MCF 10A (cell line): ENCODE measurements around the gene MYO5A. TPM values are rescaled to one million over a fixed set of nuclear protein-coding genes. Genes with fewer than 3 reads are reported as not detected.

Experiments used
- BruUV-seq: library from RNA; stranded (reverse); fragments of 400-500 nt; replicated peaks from 2 replicates; lab custom pipeline; 2021; lab: Mats Ljungman, UMichigan
- CTCF ChIA-PET: fragments of 300-600 bp; sonication (Branson Sonifier 250); formaldehyde crosslinking; extraction: SDS; loops from one replicate; lab custom pipeline; 2021; ENCODE audit warnings: antibody characterized with exemption, inconsistent platforms; lab: Yijun Ruan, JAX
- POLR2A ChIA-PET: fragments of 300-600, 350-650 bp; sonication (Branson Sonifier 250); formaldehyde crosslinking; extraction: SDS; loops from one replicate; lab custom pipeline; 2020; ENCODE audit warnings: antibody characterized with exemption, inconsistent platforms; lab: Yijun Ruan, JAX
- DNase-seq: peaks from one replicate; pipeline ENCODE4 v3.0.0-alpha.2; 2018; ENCODE audit not compliant: unreplicated experiment
- H3K27ac Mint-ChIP-seq: one replicate; pipeline ENCODE4 v1.8.0; 2022; ENCODE audit warnings: mild to moderate bottlenecking, low read depth, mixed read lengths; ENCODE audit not compliant: unreplicated experiment
- H3K27me3 Mint-ChIP-seq: one replicate; pipeline ENCODE4 v1.8.0; 2022; ENCODE audit warnings: mixed read lengths; ENCODE audit not compliant: insufficient read depth, unreplicated experiment
- H3K36me3 Mint-ChIP-seq: one replicate; pipeline ENCODE4 v1.8.0; 2022; ENCODE audit warnings: mild to moderate bottlenecking, moderate library complexity, mixed read lengths; ENCODE audit not compliant: insufficient read depth, unreplicated experiment
- H3K4me1 Mint-ChIP-seq: one replicate; pipeline ENCODE4 v1.8.0; 2022; ENCODE audit warnings: mixed read lengths; ENCODE audit not compliant: insufficient read depth, unreplicated experiment
- H3K4me3 Mint-ChIP-seq: one replicate; pipeline ENCODE4 v1.8.0; 2022; ENCODE audit warnings: mild to moderate bottlenecking, moderate library complexity, mixed read lengths; ENCODE audit not compliant: unreplicated experiment
- H3K9me3 Mint-ChIP-seq: one replicate; pipeline ENCODE4 v1.8.0; 2022; ENCODE audit warnings: mixed read lengths; ENCODE audit not compliant: unreplicated experiment
- CTCF ChIP-seq: fragments of 200-600 bp; IDR thresholded peaks from one replicate; pipeline ENCODE4 v1.8.0; 2022; ENCODE audit warnings: antibody characterized with exemption, mild to moderate bottlenecking; ENCODE audit not compliant: unreplicated experiment
- intact Hi-C: fragments of 100-400 bp; cut with micrococcal nuclease; formaldehyde crosslinking; loops from 2 replicates; pipeline ENCODE4 v1.14.1; 2022
- total RNA-seq: library from RNA; stranded (reverse); gene quantifications from 2 replicates; pipeline ENCODE4 v1.2.3, GENCODE V29; 2022

Gene MYO5A
- total RNA-seq, 1 experiment from 2014 or later = 28.9 TPM

- Mint-ChIP-seq H3K36me3 (peaks cover 20% of the 10 kb centered on the region), H3K9me3 (no peaks in the 10 kb centered on the region), H3K4me1 (peaks cover 25% of the 10 kb centered on the region), H3K27me3 (no peaks in the 10 kb centered on the region), H3K4me3 (peak overlapping the region; percentile 4), H3K27ac (peak overlapping the region; percentile 90)
- peak; percentile 95 for DNase-seq
- ChIA-PET CTCF (interaction anchor here (0.6 to 1.6 kb wide), 7 partner anchors 9 to 1648 kb away, joined by 3 to 5 read pairs (median 3); no protein-coding TSS in a partner anchor), POLR2A (interaction anchor here (0.8 to 2.0 kb wide), 14 partner anchors 9 to 449 kb away, joined by 3 to 12 read pairs (median 4); partner anchors contain the start of gene MYO5C)
- intact Hi-C loops = no loop called here
- BruUV-seq = no TSS peak
- TF ChIP-seq CTCF = peak; percentile 12
These were observed 267.0 kb downstream of the MYO5A start for GRCh38 chr15:52261498-52262242.

- BruUV-seq = no TSS peak
- Mint-ChIP-seq H3K4me1 (peaks cover 29% of the 10 kb centered on the region), H3K27me3 (no peaks in the 10 kb centered on the region), H3K9me3 (no peaks in the 10 kb centered on the region), H3K27ac (peak overlapping the region; percentile 90), H3K4me3 (no peak overlapping the region), H3K36me3 (peaks cover 18% of the 10 kb centered on the region)
- CTCF ChIA-PET = interaction anchor here (1.1 to 7.6 kb wide), 5 partner anchors 9 to 475 kb away, joined by 3 to 62 read pairs (median 5); no protein-coding TSS in a partner anchor
- no peak for TF ChIP-seq CTCF
- DNase-seq = no peak
- intact Hi-C loops = no loop called here
- POLR2A ChIA-PET = interaction anchor here (0.8 to 2.0 kb wide), 7 partner anchors 8 to 450 kb away, joined by 3 to 12 read pairs (median 5); partner anchors contain the start of gene MYO5C
These were observed 267.7 kb downstream of the MYO5A start for GRCh38 chr15:52261026-52261425.

- H3K27ac Mint-ChIP-seq = no peak overlapping the region
- intact Hi-C loops = loop anchor here (5.0 kb wide), 2 partner anchors 38 to 203 kb away; partner anchors contain the start of gene MYO5C
- no peak for TF ChIP-seq CTCF
- BruUV-seq = no TSS peak
- H3K4me3 Mint-ChIP-seq = no peak overlapping the region
- ChIA-PET CTCF (interaction anchor here (0.7 to 7.6 kb wide), 2 partner anchors 127 to 475 kb away, joined by 3 to 62 read pairs; no protein-coding TSS in a partner anchor), POLR2A (interaction anchor here (0.6 to 0.9 kb wide), 2 partner anchors 18 to 31 kb away, joined by 3 to 4 read pairs; no protein-coding TSS in a partner anchor)
- no peaks in the 10 kb centered on the region for H3K27me3 Mint-ChIP-seq
- peaks cover 21% of the 10 kb centered on the region for H3K36me3 Mint-ChIP-seq
- H3K4me1 Mint-ChIP-seq = peaks cover 42% of the 10 kb centered on the region
- no peak for DNase-seq
- no peaks in the 10 kb centered on the region for H3K9me3 Mint-ChIP-seq
These were observed 269.2 kb downstream of the MYO5A start for GRCh38 chr15:52259503-52259902.

GRCh38 chr15:52258461-52258860 lies 270.2 kb downstream of the MYO5A start:
- peaks cover 48% of the 10 kb centered on the region for H3K4me1 Mint-ChIP-seq
- BruUV-seq = no TSS peak
- intact Hi-C loops = loop anchor here (5.0 kb wide), 2 partner anchors 39 to 204 kb away; partner anchors contain the start of gene MYO5C
- no peaks in the 10 kb centered on the region for H3K27me3 Mint-ChIP-seq
- POLR2A ChIA-PET = interaction anchor here (0.8 kb wide), 1 partner anchor 311 kb away, joined by 4 read pairs; the partner anchor contains the start of gene ARPP19
- no peak for DNase-seq
- TF ChIP-seq CTCF = no peak
- H3K4me3 Mint-ChIP-seq = no peak overlapping the region
- H3K36me3 Mint-ChIP-seq = peaks cover 21% of the 10 kb centered on the region
- no peak overlapping the region for H3K27ac Mint-ChIP-seq
- CTCF ChIA-PET = interaction anchor here (0.6 to 7.6 kb wide), 8 partner anchors 24 to 1549 kb away, joined by 3 to 62 read pairs (median 4); no protein-coding TSS in a partner anchor
- H3K9me3 Mint-ChIP-seq = no peaks in the 10 kb centered on the region
